Measurements from ENCODE around the gene GH1.
"Not testable (repeated sequence)": the region's sequence is repeated elsewhere in the genome, so short reads cannot be mapped to it uniquely, and the experiment has no call there.

Gene GH1

GRCh38 chr17:63914471-63914870 is 4.2 kb downstream of the GH1 start:
- no peak overlapping the region for H2BK15ac ChIP-seq (replicated peaks; ENCODE audit: low read depth)
- H3K27ac ChIP-seq (ENCODE audit: low read depth, low read length), result no peak overlapping the region
- WGBS (ENCODE audit: extremely low coverage, insufficient coverage, low lambda C conversion rate), result no CpG with 5 or more reads among the region's 7 CpGs
- no peak overlapping the region for H3K4me3 ChIP-seq (ENCODE audit: low read length)
- H2BK120ac ChIP-seq (ENCODE audit: low read depth, low read length), result no peak overlapping the region
- H4K8ac ChIP-seq (ENCODE audit: low read depth, low read length), result no peak overlapping the region
- H3K56ac ChIP-seq (ENCODE audit: low read length), result no peak overlapping the region
- H3K4ac ChIP-seq (ENCODE audit: low read depth, low read length), result no peak overlapping the region
- H3K4me2 ChIP-seq (ENCODE audit: low read length), result no peak overlapping the region
- no peak overlapping the region for H3K23ac ChIP-seq (ENCODE audit: low read length)
- H2AK5ac ChIP-seq (ENCODE audit: low read length), result no peak overlapping the region
- no peaks in the 10 kb centered on the region for H3K79me1 ChIP-seq (ENCODE audit: low read length)
- H3K18ac ChIP-seq (ENCODE audit: low read length), result no peak overlapping the region
- H3K27me3 ChIP-seq (ENCODE audit: insufficient read depth, low read length, poor library complexity), result no peaks in the 10 kb centered on the region
- no peak for DNase-seq
- H4K5ac ChIP-seq (ENCODE audit: low read length), result no peak overlapping the region
- no peak overlapping the region for H2BK5ac ChIP-seq (ENCODE audit: low read length)
- no peak overlapping the region for H3K9ac ChIP-seq (ENCODE audit: low read length)
- H3K4me1 ChIP-seq (ENCODE audit: control insufficient read depth, low read depth, low read length), result no peaks in the 10 kb centered on the region
- no peaks in the 10 kb centered on the region for H3K36me3 ChIP-seq (ENCODE audit: control insufficient read depth, insufficient read depth, low read length)
- H3K79me2 ChIP-seq (ENCODE audit: control insufficient read depth, insufficient read depth, low read length), result no peaks in the 10 kb centered on the region

GRCh38 chr17:63911657-63912100 is 7.0 kb downstream of the GH1 start:
- H3K9ac ChIP-seq (ENCODE audit: low read length), result no peak overlapping the region
- no peak overlapping the region for H3K4ac ChIP-seq (ENCODE audit: low read depth, low read length)
- no peaks in the 10 kb centered on the region for H3K36me3 ChIP-seq (ENCODE audit: control insufficient read depth, insufficient read depth, low read length)
- H2AK5ac ChIP-seq (ENCODE audit: low read length), result no peak overlapping the region
- H4K8ac ChIP-seq (ENCODE audit: low read depth, low read length), result no peak overlapping the region
- no CpG with 5 or more reads among the region's 8 CpGs for WGBS (ENCODE audit: extremely low coverage, insufficient coverage, low lambda C conversion rate)
- H2BK120ac ChIP-seq (ENCODE audit: low read depth, low read length), result no peak overlapping the region
- H2BK5ac ChIP-seq (ENCODE audit: low read length), result no peak overlapping the region
- H3K27ac ChIP-seq (ENCODE audit: low read depth, low read length), result no peak overlapping the region
- DNase-seq, result peak; percentile 41
- no peaks in the 10 kb centered on the region for H3K79me1 ChIP-seq (ENCODE audit: low read length)
- no peak overlapping the region for H3K4me2 ChIP-seq (ENCODE audit: low read length)
- no peak overlapping the region for H3K56ac ChIP-seq (ENCODE audit: low read length)
- H3K4me3 ChIP-seq (ENCODE audit: low read length), result no peak overlapping the region
- H3K18ac ChIP-seq (ENCODE audit: low read length), result no peak overlapping the region
- H3K79me2 ChIP-seq (ENCODE audit: control insufficient read depth, insufficient read depth, low read length), result no peaks in the 10 kb centered on the region
- H3K23ac ChIP-seq (ENCODE audit: low read length), result no peak overlapping the region
- H2BK15ac ChIP-seq (replicated peaks; ENCODE audit: low read depth), result no peak overlapping the region
- H4K5ac ChIP-seq (ENCODE audit: low read length), result no peak overlapping the region
- no peaks in the 10 kb centered on the region for H3K27me3 ChIP-seq (ENCODE audit: insufficient read depth, low read length, poor library complexity)
- no peaks in the 10 kb centered on the region for H3K4me1 ChIP-seq (ENCODE audit: control insufficient read depth, low read depth, low read length)

GRCh38 chr17:63911041-63911635 is 7.5 kb downstream of the GH1 start, which contains the start of gene CSHL1:
Gene CSHL1 (minus strand): TSS chr17:63911258. CDS start chr17:63911196, 62 bp downstream.
- Histone ChIP-seq H2BK15ac (replicated peaks; ENCODE audit: low read depth) (no peak within 1 kb of the TSS), H3K56ac (ENCODE audit: low read length) (no peak within 1 kb of the TSS), H3K4me2 (ENCODE audit: low read length) (no peak within 1 kb of the TSS), H3K4ac (ENCODE audit: low read depth, low read length) (no peak within 1 kb of the TSS), H3K36me3 (ENCODE audit: control insufficient read depth, insufficient read depth, low read length) (no peaks in the 10 kb centered on the region), H3K27me3 (ENCODE audit: insufficient read depth, low read length, poor library complexity) (no peaks in the 10 kb centered on the region), H4K5ac (ENCODE audit: low read length) (no peak within 1 kb of the TSS), H3K79me2 (ENCODE audit: control insufficient read depth, insufficient read depth, low read length) (no peaks in the 10 kb centered on the region), H3K18ac (ENCODE audit: low read length) (no peak within 1 kb of the TSS), H2BK120ac (ENCODE audit: low read depth, low read length) (no peak within 1 kb of the TSS), H2AK5ac (ENCODE audit: low read length) (no peak within 1 kb of the TSS), H2BK5ac (ENCODE audit: low read length) (no peak within 1 kb of the TSS), H3K79me1 (ENCODE audit: low read length) (no peaks in the 10 kb centered on the region), H3K4me3 (ENCODE audit: low read length) (no peak within 1 kb of the TSS), H4K8ac (ENCODE audit: low read depth, low read length) (no peak within 1 kb of the TSS), H3K27ac (ENCODE audit: low read depth, low read length) (no peak within 1 kb of the TSS), H3K4me1 (ENCODE audit: control insufficient read depth, low read depth, low read length) (no peaks in the 10 kb centered on the region), H3K9ac (ENCODE audit: low read length) (no peak within 1 kb of the TSS), H3K23ac (ENCODE audit: low read length) (no peak within 1 kb of the TSS)
- DNase-seq, result no peak
- WGBS (ENCODE audit: extremely low coverage, insufficient coverage, low lambda C conversion rate), result no CpG with 5 or more reads among the region's 15 CpGs

GRCh38 chr17:63910096-63910495 is 8.5 kb downstream of the GH1 start:
- Histone ChIP-seq H3K23ac (ENCODE audit: low read length) (no peak overlapping the region), H4K5ac (ENCODE audit: low read length) (no peak overlapping the region), H3K18ac (ENCODE audit: low read length) (no peak overlapping the region), H3K56ac (ENCODE audit: low read length) (no peak overlapping the region), H3K79me1 (ENCODE audit: low read length) (no peaks in the 10 kb centered on the region), H3K79me2 (ENCODE audit: control insufficient read depth, insufficient read depth, low read length) (no peaks in the 10 kb centered on the region), H2BK15ac (replicated peaks; ENCODE audit: low read depth) (no peak overlapping the region), H3K36me3 (ENCODE audit: control insufficient read depth, insufficient read depth, low read length) (no peaks in the 10 kb centered on the region), H4K8ac (ENCODE audit: low read depth, low read length) (no peak overlapping the region), H3K4me1 (ENCODE audit: control insufficient read depth, low read depth, low read length) (no peaks in the 10 kb centered on the region), H3K9ac (ENCODE audit: low read length) (no peak overlapping the region), H3K27me3 (ENCODE audit: insufficient read depth, low read length, poor library complexity) (no peaks in the 10 kb centered on the region), H2BK120ac (ENCODE audit: low read depth, low read length) (no peak overlapping the region), H2BK5ac (ENCODE audit: low read length) (no peak overlapping the region), H2AK5ac (ENCODE audit: low read length) (no peak overlapping the region), H3K27ac (ENCODE audit: low read depth, low read length) (no peak overlapping the region), H3K4me2 (ENCODE audit: low read length) (no peak overlapping the region), H3K4ac (ENCODE audit: low read depth, low read length) (no peak overlapping the region), H3K4me3 (ENCODE audit: low read length) (no peak overlapping the region)
- DNase-seq, result no peak
- WGBS (ENCODE audit: extremely low coverage, insufficient coverage, low lambda C conversion rate), result no CpG with 5 or more reads among the region's 14 CpGs

GRCh38 chr17:63909586-63909985 is 9.1 kb downstream of the GH1 start:
- H3K79me1 ChIP-seq (ENCODE audit: low read length); DNase-seq; H2BK5ac ChIP-seq (ENCODE audit: low read length); H3K9ac ChIP-seq (ENCODE audit: low read length); H3K4ac ChIP-seq (ENCODE audit: low read depth, low read length); H3K18ac ChIP-seq (ENCODE audit: low read length); H3K79me2 ChIP-seq (ENCODE audit: control insufficient read depth, insufficient read depth, low read length); H4K8ac ChIP-seq (ENCODE audit: low read depth, low read length); H2BK15ac ChIP-seq (replicated peaks; ENCODE audit: low read depth); H3K4me1 ChIP-seq (ENCODE audit: control insufficient read depth, low read depth, low read length); H3K36me3 ChIP-seq (ENCODE audit: control insufficient read depth, insufficient read depth, low read length); H3K4me2 ChIP-seq (ENCODE audit: low read length); H2BK120ac ChIP-seq (ENCODE audit: low read depth, low read length); H4K5ac ChIP-seq (ENCODE audit: low read length); H3K4me3 ChIP-seq (ENCODE audit: low read length); H2AK5ac ChIP-seq (ENCODE audit: low read length); H3K27ac ChIP-seq (ENCODE audit: low read depth, low read length); H3K56ac ChIP-seq (ENCODE audit: low read length); H3K27me3 ChIP-seq (ENCODE audit: insufficient read depth, low read length, poor library complexity); H3K23ac ChIP-seq (ENCODE audit: low read length): not testable (repeated sequence)
- no CpG with 5 or more reads among the region's 10 CpGs for WGBS (ENCODE audit: extremely low coverage, insufficient coverage, low lambda C conversion rate)

- H3K4me2 ChIP-seq (ENCODE audit: low read length); H3K23ac ChIP-seq (ENCODE audit: low read length); H2BK5ac ChIP-seq (ENCODE audit: low read length); H4K8ac ChIP-seq (ENCODE audit: low read depth, low read length); H3K27ac ChIP-seq (ENCODE audit: low read depth, low read length); H3K79me1 ChIP-seq (ENCODE audit: low read length); H2BK120ac ChIP-seq (ENCODE audit: low read depth, low read length); H3K9ac ChIP-seq (ENCODE audit: low read length); H3K79me2 ChIP-seq (ENCODE audit: control insufficient read depth, insufficient read depth, low read length); H3K4ac ChIP-seq (ENCODE audit: low read depth, low read length); H3K4me3 ChIP-seq (ENCODE audit: low read length); H3K36me3 ChIP-seq (ENCODE audit: control insufficient read depth, insufficient read depth, low read length); H2AK5ac ChIP-seq (ENCODE audit: low read length); H2BK15ac ChIP-seq (replicated peaks; ENCODE audit: low read depth); H3K18ac ChIP-seq (ENCODE audit: low read length); H3K27me3 ChIP-seq (ENCODE audit: insufficient read depth, low read length, poor library complexity); H3K4me1 ChIP-seq (ENCODE audit: control insufficient read depth, low read depth, low read length); H4K5ac ChIP-seq (ENCODE audit: low read length); H3K56ac ChIP-seq (ENCODE audit: low read length): not testable (repeated sequence)
- DNase-seq, result peak; percentile 60
- no CpG with 5 or more reads among the region's 12 CpGs for WGBS (ENCODE audit: extremely low coverage, insufficient coverage, low lambda C conversion rate)
These were observed 11.4 kb downstream of the GH1 start for GRCh38 chr17:63907161-63907778.
